Lower leg skin (tissue), 3 donors: ENCODE measurements around the gene TIRAP.

Experiments used
- POLR2A ChIP-seq, 2 donors: fragments of 450-650 bp; IDR thresholded peaks; one replicate each; pipeline ENCODE4 v1.6.1; 2016 to 2017; ENCODE audit warnings: antibody characterized with exemption in 2 of 2, mild to moderate bottlenecking in 1 of 2, moderate library complexity in 1 of 2
- TF ChIP-seq, protein P1 (sequence below), 3 donors: fragments of 450-650 bp; IDR thresholded peaks; one replicate each; pipeline ENCODE4 v1.5.1; 2016; ENCODE audit warnings: antibody characterized with exemption in 3 of 3, mild to moderate bottlenecking in 3 of 3, moderate library complexity in 2 of 3

DNA sequence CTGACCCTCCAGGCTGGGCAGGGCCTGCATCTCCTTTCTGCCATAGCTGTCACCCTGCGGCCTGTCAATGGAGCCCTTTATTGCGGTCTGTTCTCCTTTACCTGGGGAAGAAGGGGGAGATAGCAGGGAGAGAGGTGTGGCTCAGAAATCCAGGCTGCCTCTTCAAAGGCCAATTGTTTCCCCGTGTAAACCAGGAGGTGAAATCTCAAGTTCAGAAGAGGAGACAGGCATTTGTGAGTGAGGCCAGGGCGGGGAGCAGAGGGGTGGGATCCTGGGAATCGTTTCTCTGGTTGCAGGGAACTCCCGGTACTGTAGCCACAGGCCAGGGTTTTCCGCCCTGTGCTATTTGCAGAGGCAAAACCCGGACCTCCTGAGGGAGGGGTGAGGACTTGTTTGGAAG lies 30.1 kb downstream of the TIRAP start:
- no peak for TF ChIP-seq POLR2A (IDR thresholded peaks at IDR 0.05)
- TF ChIP-seq, protein P1, sequence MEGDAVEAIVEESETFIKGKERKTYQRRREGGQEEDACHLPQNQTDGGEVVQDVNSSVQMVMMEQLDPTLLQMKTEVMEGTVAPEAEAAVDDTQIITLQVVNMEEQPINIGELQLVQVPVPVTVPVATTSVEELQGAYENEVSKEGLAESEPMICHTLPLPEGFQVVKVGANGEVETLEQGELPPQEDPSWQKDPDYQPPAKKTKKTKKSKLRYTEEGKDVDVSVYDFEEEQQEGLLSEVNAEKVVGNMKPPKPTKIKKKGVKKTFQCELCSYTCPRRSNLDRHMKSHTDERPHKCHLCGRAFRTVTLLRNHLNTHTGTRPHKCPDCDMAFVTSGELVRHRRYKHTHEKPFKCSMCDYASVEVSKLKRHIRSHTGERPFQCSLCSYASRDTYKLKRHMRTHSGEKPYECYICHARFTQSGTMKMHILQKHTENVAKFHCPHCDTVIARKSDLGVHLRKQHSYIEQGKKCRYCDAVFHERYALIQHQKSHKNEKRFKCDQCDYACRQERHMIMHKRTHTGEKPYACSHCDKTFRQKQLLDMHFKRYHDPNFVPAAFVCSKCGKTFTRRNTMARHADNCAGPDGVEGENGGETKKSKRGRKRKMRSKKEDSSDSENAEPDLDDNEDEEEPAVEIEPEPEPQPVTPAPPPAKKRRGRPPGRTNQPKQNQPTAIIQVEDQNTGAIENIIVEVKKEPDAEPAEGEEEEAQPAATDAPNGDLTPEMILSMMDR (IDR thresholded peaks at IDR 0.05): no peak
